Measurements from ENCODE around the gene FOXP1. TPM values are rescaled to one million over a fixed set of nuclear protein-coding genes. Genes with fewer than 3 reads are reported as not detected.

The FOXP1 gene
- total and polyA plus RNA-seq, 2 donors (not counting 1 experiment from before 2014, with no cell fraction given) = 70.3 to 101 TPM

- H3K9ac ChIP-seq (ENCODE audit: insufficient read depth, low read length) = no peak overlapping the region
- DNase-seq (ENCODE audit: low read depth in 2 of 2) = peak; percentile 37 to 62
- H3K27me3 ChIP-seq (ENCODE audit: control insufficient read depth, insufficient read depth, low read length) = no peaks in the 10 kb centered on the region
- H3K4me1 ChIP-seq (ENCODE audit: control insufficient read depth, extremely low read depth, insufficient read depth, low read length) = no peaks in the 10 kb centered on the region
- TF ChIP-seq CTCF (conservative IDR thresholded peaks at IDR 0.05 in 1 of 2, IDR thresholded peaks at IDR 0.05 in 1 of 2; ENCODE audit: low read depth in 1 of 2, low read length in 2 of 2) (peak in 1 of 2 donors; percentile 14), EZH2 (IDR thresholded peaks at IDR 0.05; ENCODE audit: low read length, missing control alignments) (no peak)
- H3K4me2 ChIP-seq (ENCODE audit: extremely low read depth, insufficient read depth, low read length) = no peak overlapping the region
- no peaks in the 10 kb centered on the region for H3K36me3 ChIP-seq (ENCODE audit: control insufficient read depth, insufficient read depth, low read length)
- no peaks in the 10 kb centered on the region for H4K20me1 ChIP-seq (ENCODE audit: control insufficient read depth, extremely low read depth, insufficient read depth, low read length)
- H3K27ac ChIP-seq (ENCODE audit: insufficient read depth, low read length) = no peak overlapping the region
- H3K9me3 ChIP-seq (ENCODE audit: control insufficient read depth, insufficient read depth, low read depth, low read length) = no peaks in the 10 kb centered on the region
- H3K4me3 ChIP-seq (replicated peaks in 1 of 4; ENCODE audit: control extremely low read depth in 1 of 4, insufficient read depth in 1 of 4, low read depth in 3 of 4, low read length in 4 of 4) = no peak overlapping the region
- no peaks in the 10 kb centered on the region for H3K79me2 ChIP-seq (ENCODE audit: control insufficient read depth, insufficient read depth, low read length)
- no peak overlapping the region for H2AFZ ChIP-seq (ENCODE audit: low read length)
These were observed 160.2 kb downstream of the FOXP1 start for GRCh38 chr3:71423151-71423906.

- no peaks in the 10 kb centered on the region for H3K36me3 ChIP-seq (ENCODE audit: control insufficient read depth, insufficient read depth, low read length)
- no peaks in the 10 kb centered on the region for H3K27me3 ChIP-seq (ENCODE audit: control insufficient read depth, insufficient read depth, low read length)
These were observed 161.5 kb downstream of the FOXP1 start for GRCh38 chr3:71421820-71422566.

More at GRCh38 chr3:71421820-71422566, 161.5 kb downstream of the FOXP1 start:
- no peak for DNase-seq (ENCODE audit: low read depth in 2 of 2)
- Histone ChIP-seq H3K4me2 (ENCODE audit: extremely low read depth, insufficient read depth, low read length) (no peak overlapping the region), H4K20me1 (ENCODE audit: control insufficient read depth, extremely low read depth, insufficient read depth, low read length) (no peaks in the 10 kb centered on the region), H3K27ac (ENCODE audit: insufficient read depth, low read length) (no peak overlapping the region), H3K9ac (ENCODE audit: insufficient read depth, low read length) (no peak overlapping the region), H3K79me2 (ENCODE audit: control insufficient read depth, insufficient read depth, low read length) (no peaks in the 10 kb centered on the region), H3K4me1 (ENCODE audit: control insufficient read depth, extremely low read depth, insufficient read depth, low read length) (no peaks in the 10 kb centered on the region), H2AFZ (ENCODE audit: low read length) (no peak overlapping the region), H3K9me3 (ENCODE audit: control insufficient read depth, insufficient read depth, low read depth, low read length) (no peaks in the 10 kb centered on the region), H3K4me3 (replicated peaks in 1 of 4; ENCODE audit: control extremely low read depth in 1 of 4, insufficient read depth in 1 of 4, low read depth in 3 of 4, low read length in 4 of 4) (no peak overlapping the region)
- TF ChIP-seq EZH2 (IDR thresholded peaks at IDR 0.05; ENCODE audit: low read length, missing control alignments) (no peak), CTCF (conservative IDR thresholded peaks at IDR 0.05 in 1 of 2, IDR thresholded peaks at IDR 0.05 in 1 of 2; ENCODE audit: low read depth in 1 of 2, low read length in 2 of 2) (no peak)

Data from fibroblast of lung (primary cell).